Measurements from ENCODE around the gene NUBP2. TPM values are rescaled to one million over a fixed set of nuclear protein-coding genes. Genes with fewer than 3 reads are reported as not detected.

Gene NUBP2
- polyA plus RNA-seq, 1 of the 3 experiments (the other 2 are of a cell fraction): 73.2 TPM

DNA sequence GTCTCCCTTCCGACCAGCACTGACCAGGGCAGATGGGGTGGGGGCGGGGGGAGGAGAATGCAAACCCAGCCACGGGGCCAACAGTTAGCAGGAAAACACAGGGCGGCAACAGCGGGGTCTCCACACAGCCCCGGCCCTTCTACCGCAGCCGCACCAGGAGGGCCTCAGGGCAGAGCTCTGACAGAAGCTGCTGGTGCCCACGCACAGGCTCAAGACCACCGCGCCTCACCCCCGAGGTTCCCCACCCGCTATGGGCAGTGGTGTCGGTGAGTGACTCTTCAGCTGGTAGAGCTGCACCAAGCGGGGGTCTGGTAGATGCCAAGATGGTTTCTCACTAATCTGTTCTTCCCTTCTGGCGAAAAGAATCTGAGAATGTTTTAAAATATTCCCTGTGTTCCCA is 27.8 kb downstream of the NUBP2 start:
- no peak overlapping the region for H3K4me2 ChIP-seq
- DNase-seq: no peak
- no peak overlapping the region for H3K9ac ChIP-seq
- H3K4me3 ChIP-seq (ENCODE audit: low read depth in 2 of 2, low read length in 1 of 2): no peak overlapping the region
- H3K4me1 ChIP-seq (ENCODE audit: control insufficient read depth in 1 of 2, insufficient read depth in 2 of 2, low read depth in 1 of 2, low read length in 1 of 2): no peaks in the 10 kb centered on the region
- peaks cover 4% of the 10 kb centered on the region; the same call in 1 of the 2 replicates for H3K79me2 ChIP-seq (ENCODE audit: insufficient read depth)
- no peak overlapping the region for H2AFZ ChIP-seq (ENCODE audit: low read depth)
- H3K9me3 ChIP-seq: no peaks in the 10 kb centered on the region
- no peak overlapping the region for H3K27ac ChIP-seq (ENCODE audit: low read depth in 2 of 2, low read length in 1 of 2)
- no peaks in the 10 kb centered on the region for H4K20me1 ChIP-seq (ENCODE audit: insufficient read depth)
- WGBS (ENCODE audit: low lambda C conversion rate): 92% methylated on average over 6 of the region's 16 CpGs
- H3K27me3 ChIP-seq (ENCODE audit: insufficient read depth): no peaks in the 10 kb centered on the region
- H3K36me3 ChIP-seq (replicated peaks in 1 of 2; ENCODE audit: control insufficient read depth in 1 of 2, insufficient read depth in 2 of 2, low read length in 1 of 2): peaks cover 6 to 11% of the 10 kb centered on the region in 2 experiments
- POLR2A ChIA-PET: no interaction called here
- CTCF ChIA-PET: interaction anchor here (1.0 to 1.6 kb wide), 2 partner anchors 119 to 133 kb away, joined by 3 to 4 read pairs; partner anchors contain the start of gene MSRB1
- no peak for TF ChIP-seq YY1 (IDR thresholded peaks at IDR 0.05; ENCODE audit: low read depth)
- TF ChIP-seq FOXM1 (IDR thresholded peaks at IDR 0.05; ENCODE audit: low read depth): no peak
- no peak for TF ChIP-seq JUND (IDR thresholded peaks at IDR 0.05)
- TF ChIP-seq, protein P1, sequence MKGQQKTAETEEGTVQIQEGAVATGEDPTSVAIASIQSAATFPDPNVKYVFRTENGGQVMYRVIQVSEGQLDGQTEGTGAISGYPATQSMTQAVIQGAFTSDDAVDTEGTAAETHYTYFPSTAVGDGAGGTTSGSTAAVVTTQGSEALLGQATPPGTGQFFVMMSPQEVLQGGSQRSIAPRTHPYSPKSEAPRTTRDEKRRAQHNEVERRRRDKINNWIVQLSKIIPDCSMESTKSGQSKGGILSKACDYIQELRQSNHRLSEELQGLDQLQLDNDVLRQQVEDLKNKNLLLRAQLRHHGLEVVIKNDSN (IDR thresholded peaks at IDR 0.05; ENCODE audit: borderline replicate concordance, low read depth): no peak
- TF ChIP-seq ELF1 (IDR thresholded peaks at IDR 0.05): no peak
- TF ChIP-seq EZH2phosphoT487 (IDR thresholded peaks at IDR 0.05; ENCODE audit: borderline replicate concordance, low read depth): no peak
- TF ChIP-seq POLR2AphosphoS5 (IDR thresholded peaks at IDR 0.05; ENCODE audit: low read depth, low read length): no peak
- TF ChIP-seq RXRA (IDR thresholded peaks at IDR 0.05; ENCODE audit: borderline replicate concordance, low read depth): no peak
- TF ChIP-seq, protein P2, sequence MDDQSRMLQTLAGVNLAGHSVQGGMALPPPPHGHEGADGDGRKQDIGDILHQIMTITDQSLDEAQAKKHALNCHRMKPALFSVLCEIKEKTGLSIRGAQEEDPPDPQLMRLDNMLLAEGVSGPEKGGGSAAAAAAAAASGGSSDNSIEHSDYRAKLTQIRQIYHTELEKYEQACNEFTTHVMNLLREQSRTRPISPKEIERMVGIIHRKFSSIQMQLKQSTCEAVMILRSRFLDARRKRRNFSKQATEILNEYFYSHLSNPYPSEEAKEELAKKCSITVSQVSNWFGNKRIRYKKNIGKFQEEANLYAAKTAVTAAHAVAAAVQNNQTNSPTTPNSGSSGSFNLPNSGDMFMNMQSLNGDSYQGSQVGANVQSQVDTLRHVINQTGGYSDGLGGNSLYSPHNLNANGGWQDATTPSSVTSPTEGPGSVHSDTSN (IDR thresholded peaks at IDR 0.05): no peak
- no peak for TF ChIP-seq USF2 (IDR thresholded peaks at IDR 0.05; ENCODE audit: borderline replicate concordance, low read depth, low read length)
- no peak for TF ChIP-seq TEAD4 (IDR thresholded peaks at IDR 0.05; ENCODE audit: borderline replicate concordance, insufficient read depth)
- no peak for TF ChIP-seq MXI1 (IDR thresholded peaks at IDR 0.05; ENCODE audit: low read depth, low read length)
- no peak for TF ChIP-seq IRF3 (IDR thresholded peaks at IDR 0.05; ENCODE audit: low read depth, low read length)
- TF ChIP-seq, protein P3, sequence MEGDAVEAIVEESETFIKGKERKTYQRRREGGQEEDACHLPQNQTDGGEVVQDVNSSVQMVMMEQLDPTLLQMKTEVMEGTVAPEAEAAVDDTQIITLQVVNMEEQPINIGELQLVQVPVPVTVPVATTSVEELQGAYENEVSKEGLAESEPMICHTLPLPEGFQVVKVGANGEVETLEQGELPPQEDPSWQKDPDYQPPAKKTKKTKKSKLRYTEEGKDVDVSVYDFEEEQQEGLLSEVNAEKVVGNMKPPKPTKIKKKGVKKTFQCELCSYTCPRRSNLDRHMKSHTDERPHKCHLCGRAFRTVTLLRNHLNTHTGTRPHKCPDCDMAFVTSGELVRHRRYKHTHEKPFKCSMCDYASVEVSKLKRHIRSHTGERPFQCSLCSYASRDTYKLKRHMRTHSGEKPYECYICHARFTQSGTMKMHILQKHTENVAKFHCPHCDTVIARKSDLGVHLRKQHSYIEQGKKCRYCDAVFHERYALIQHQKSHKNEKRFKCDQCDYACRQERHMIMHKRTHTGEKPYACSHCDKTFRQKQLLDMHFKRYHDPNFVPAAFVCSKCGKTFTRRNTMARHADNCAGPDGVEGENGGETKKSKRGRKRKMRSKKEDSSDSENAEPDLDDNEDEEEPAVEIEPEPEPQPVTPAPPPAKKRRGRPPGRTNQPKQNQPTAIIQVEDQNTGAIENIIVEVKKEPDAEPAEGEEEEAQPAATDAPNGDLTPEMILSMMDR (IDR thresholded peaks at IDR 0.05): no peak
- no peak for TF ChIP-seq MEF2A (IDR thresholded peaks at IDR 0.05; ENCODE audit: borderline replicate concordance, low read depth)
- no peak for TF ChIP-seq GATA2 (CRISPR knock-in tag; IDR thresholded peaks at IDR 0.05)
- TF ChIP-seq RAD21 (IDR thresholded peaks at IDR 0.05; ENCODE audit: low read length): no peak
- TF ChIP-seq RFX5 (IDR thresholded peaks at IDR 0.05; ENCODE audit: low read length): no peak
- TF ChIP-seq MAX (IDR thresholded peaks at IDR 0.05; ENCODE audit: low read depth): no peak
- H3F3A ChIP-seq (replicated peaks; ENCODE audit: insufficient read depth): peaks cover 7% of the 10 kb centered on the region
- no peaks in the 10 kb centered on the region for H3K9me2 ChIP-seq

Measured in SK-N-SH (cell line).